HepG2 (cell line): Measurements from ENCODE around the gene CTSZ. TPM values are rescaled to one million over a fixed set of nuclear protein-coding genes. Genes with fewer than 3 reads are reported as not detected.

Experiments
- ATF7 ChIP-seq, 2 experiments: fragments of 450-650 bp in 1 of 2; sonication (generic) in 1 of 2; formaldehyde crosslinking in 1 of 2; IDR thresholded peaks; 2 replicates each; pipeline versions ENCODE4 v1.4.0 to v1.6.1; 2016 to 2020; ENCODE audit warnings: antibody characterized with exemption in 1 of 2, mild to moderate bottlenecking in 1 of 2, missing genetic modification reagents in 1 of 2
- BCL6 ChIP-seq: IDR thresholded peaks from 2 replicates; pipeline ENCODE4 v1.6.1; 2016; ENCODE audit warnings: missing genetic modification reagents, missing compliant biosample characterization
- CEBPG ChIP-seq: IDR thresholded peaks from 2 replicates; pipeline ENCODE4 v1.6.1; 2016
- EP300 ChIP-seq, 3 experiments: sonication (generic) in 1 of 3; formaldehyde crosslinking in 1 of 3; IDR thresholded peaks; 2 replicates each; pipeline versions ENCODE4 v1.5.1 to v1.6.1; 2011 to 2020; ENCODE audit warnings: low read depth in 2 of 3, low read length in 2 of 3, borderline replicate concordance in 1 of 3, improper control_type of control experiment in 1 of 3, mild to moderate bottlenecking in 1 of 3, missing genetic modification reagents in 1 of 3, moderate library complexity in 1 of 3
- FOXA1 ChIP-seq, 2 experiments: fragments of 450-650 bp in 1 of 2; sonication (generic) in 1 of 2; formaldehyde crosslinking in 1 of 2; IDR thresholded peaks; 2 replicates each; pipeline versions ENCODE4 v1.4.0 to v1.6.1; 2016 to 2020; ENCODE audit warnings: missing genetic modification reagents in 1 of 2
- FOXA3 ChIP-seq: IDR thresholded peaks from 2 replicates; pipeline ENCODE4 v1.6.1; 2016; ENCODE audit warnings: missing genetic modification reagents, missing compliant biosample characterization
- FOXP1 ChIP-seq, 2 experiments: fragments of 450-650 bp in 1 of 2; IDR thresholded peaks; 2 replicates each; pipeline ENCODE4 v1.6.1; 2017 to 2018; ENCODE audit warnings: antibody characterized with exemption in 1 of 2
- GABPA ChIP-seq, 2 experiments: IDR thresholded peaks; 2 replicates each; pipeline ENCODE4 v1.6.1; 2011 to 2016; ENCODE audit warnings: low read depth in 2 of 2, low read length in 1 of 2, missing biosample characterization in 1 of 2, missing genetic modification characterization in 1 of 2
- GATAD2A ChIP-seq: IDR thresholded peaks from 2 replicates; pipeline ENCODE4 v1.6.1; 2016
- HMG20A ChIP-seq: IDR thresholded peaks from 2 replicates; pipeline ENCODE4 v1.6.1; 2016; ENCODE audit warnings: borderline replicate concordance
- LCORL ChIP-seq, 2 experiments: fragments of 450-650 bp in 1 of 2; sonication (generic) in 1 of 2; formaldehyde crosslinking in 1 of 2; IDR thresholded peaks; 2 replicates each; pipeline versions ENCODE4 v1.5.0 to v1.6.1; 2017 to 2020; ENCODE audit warnings: antibody characterized with exemption in 1 of 2, missing genetic modification reagents in 1 of 2
- PAWR ChIP-seq: sonication (generic); formaldehyde crosslinking; IDR thresholded peaks from 2 replicates; pipeline ENCODE4 v1.4.0; 2020; ENCODE audit warnings: missing genetic modification reagents, mild to moderate bottlenecking, borderline replicate concordance
- PITX1 ChIP-seq: sonication (generic); formaldehyde crosslinking; IDR thresholded peaks from 2 replicates; pipeline ENCODE4 v1.5.1; 2020; ENCODE audit warnings: mild to moderate bottlenecking, missing genetic modification reagents
- RORA ChIP-seq: sonication (generic); formaldehyde crosslinking; IDR thresholded peaks from 2 replicates; pipeline ENCODE4 v1.5.0; 2020; ENCODE audit warnings: mild to moderate bottlenecking, missing genetic modification reagents, moderate library complexity
- SMC3 ChIP-seq: IDR thresholded peaks from 2 replicates; pipeline ENCODE4 v1.6.1; 2011; ENCODE audit warnings: low read length, improper control_type of control experiment
- SOX13 ChIP-seq, 3 experiments: fragments of 450-650 bp in 1 of 3; sonication (generic) in 1 of 3; formaldehyde crosslinking in 1 of 3; IDR thresholded peaks in 2 of 3; conservative IDR thresholded peaks in 1 of 3; 2 replicates each; pipeline versions ENCODE4 v1.5.0 to v1.6.1; 2016 to 2020; ENCODE audit warnings: antibody characterized with exemption in 1 of 3, mild to moderate bottlenecking in 1 of 3, missing compliant biosample characterization in 1 of 3, missing genetic modification reagents in 1 of 3, moderate library complexity in 1 of 3
- SRSF9 ChIP-seq: fragments of 200-400 bp; formaldehyde crosslinking; IDR thresholded peaks from 2 replicates; pipeline ENCODE4 v1.6.1; 2018; ENCODE audit warnings: borderline replicate concordance, mild to moderate bottlenecking, low read depth, low read length; ENCODE audit not compliant: insufficient read depth, poor library complexity, severe bottlenecking
- TEAD3 ChIP-seq: optimal IDR thresholded peaks from 2 replicates; pipeline ENCODE3; 2016; ENCODE audit warnings: borderline replicate concordance
- THAP11 ChIP-seq: IDR thresholded peaks from 2 replicates; pipeline ENCODE4 v1.6.1; 2016; ENCODE audit warnings: missing biosample characterization, missing genetic modification reagents
- TMF1 ChIP-seq: sonication (generic); formaldehyde crosslinking; IDR thresholded peaks from 2 replicates; pipeline ENCODE4 v1.8.1; 2022; ENCODE audit warnings: low read depth, missing genetic modification reagents
- ZBTB20 ChIP-seq: sonication (generic); formaldehyde crosslinking; IDR thresholded peaks from 2 replicates; pipeline ENCODE4 v1.8.1; 2023; ENCODE audit warnings: missing genetic modification reagents, low read depth, mild to moderate bottlenecking, borderline replicate concordance
- ZBTB44 ChIP-seq: sonication (generic); formaldehyde crosslinking; IDR thresholded peaks from 2 replicates; pipeline ENCODE4 v1.4.0; 2020; ENCODE audit warnings: missing genetic modification reagents
- ZNF331 ChIP-seq: sonication (generic); formaldehyde crosslinking; IDR thresholded peaks from 2 replicates; pipeline ENCODE4 v1.4.0; 2020; ENCODE audit warnings: missing genetic modification reagents
- ZNF343 ChIP-seq: sonication (generic); formaldehyde crosslinking; IDR thresholded peaks from 2 replicates; pipeline ENCODE4 v1.4.0; 2020; ENCODE audit warnings: mild to moderate bottlenecking, missing genetic modification reagents
- ZNF503 ChIP-seq: sonication (generic); formaldehyde crosslinking; IDR thresholded peaks from 2 replicates; pipeline ENCODE4 v1.4.0; 2020; ENCODE audit warnings: missing genetic modification reagents
- ZNF549 ChIP-seq: sonication (generic); formaldehyde crosslinking; IDR thresholded peaks from 2 replicates; pipeline ENCODE4 v1.5.0; 2020; ENCODE audit warnings: missing genetic modification reagents
- polyA plus RNA-seq, 8 experiments: library from polyadenylated mRNA; depleted of rRNA in 3 of 8; stranded (reverse) in 7 of 8; unstranded in 1 of 8; fragments of >200 nt; fragmentation: Illumina TruSeq in 4 of 8; extraction: Trizol in 4 of 8; gene quantifications; 2 replicates each; pipeline versions ENCODE4 v1.2.1 to v1.2.3, GENCODE V29; 2011 to 2016; ENCODE audit warnings: low read depth in 4 of 8, missing spikeins in 1 of 8, mixed read lengths in 1 of 8; ENCODE audit not compliant: insufficient read depth in 1 of 8
- total RNA-seq, 5 experiments: library from RNA; depleted of rRNA; stranded (reverse); fragments of >200 nt; fragmentation: Illumina TruSeq; extraction: Trizol; gene quantifications; 2 replicates each; pipeline ENCODE4 v1.2.3, GENCODE V29; 2016; ENCODE audit warnings: low read depth in 1 of 5

Gene CTSZ
- total and polyA plus RNA-seq, 2 of the 13 experiments (the other 11 are each of a cell fraction or from before 2014, with no cell fraction given) = 0.33 TPM; not detected in 1

GRCh38 chr20:58956078-58956477, 51.0 kb downstream of the CTSZ start (continued):
- TF ChIP-seq GABPA (IDR thresholded peaks at IDR 0.05; ENCODE audit: low read depth, low read length) = no peak
- TF ChIP-seq GABPA (CRISPR knock-in tag; IDR thresholded peaks at IDR 0.05; ENCODE audit: low read depth) = no peak
- peak; percentile 96 for TF ChIP-seq CEBPG (CRISPR knock-in tag)
- TF ChIP-seq ZNF343 (CRISPR knock-in tag) = no peak
- TF ChIP-seq EP300 (IDR thresholded peaks at IDR 0.05; ENCODE audit: low read depth in 2 of 2, low read length in 2 of 2) = 0 out of 4 replicates have a peak, but pooled peaks of 1 of the 2 experiments have one; percentile 15
- no peak for TF ChIP-seq EP300 (CRISPR knock-in tag; IDR thresholded peaks at IDR 0.05; ENCODE audit: borderline replicate concordance)
- TF ChIP-seq PITX1 (CRISPR knock-in tag) = no peak
- TF ChIP-seq ATF7 (IDR thresholded peaks at IDR 0.05) = 0 out of 2 replicates have a peak, but pooled peaks have one; percentile 17
- TF ChIP-seq ATF7 (CRISPR knock-in tag; IDR thresholded peaks at IDR 0.05) = no peak
- TF ChIP-seq GATAD2A = peak; percentile 65
- TF ChIP-seq THAP11 (CRISPR knock-in tag) = peak; percentile 44; the same call in 1 of the 2 replicates
- TF ChIP-seq HMG20A (CRISPR knock-in tag) = peak; percentile 43; the same call in 1 of the 2 replicates
- peak; percentile 17 for TF ChIP-seq TEAD3 (CRISPR knock-in tag)
- TF ChIP-seq FOXA1 (IDR thresholded peaks at IDR 0.05) = no peak
- TF ChIP-seq FOXA1 (CRISPR knock-in tag; IDR thresholded peaks at IDR 0.05) = peak; percentile 70
- peak; percentile 35; the same call in 1 of the 2 replicates for TF ChIP-seq SMC3
- TF ChIP-seq ZNF331 (CRISPR knock-in tag) = 0 out of 2 replicates have a peak, but pooled peaks have one; percentile 13
- TF ChIP-seq ZNF549 (CRISPR knock-in tag) = no peak
- peak; percentile 82 for TF ChIP-seq FOXA3 (CRISPR knock-in tag)
- no peak for TF ChIP-seq ZNF503 (CRISPR knock-in tag)
- TF ChIP-seq SRSF9 = no peak
- 0 out of 2 replicates have a peak, but pooled peaks have one; percentile 4 for TF ChIP-seq LCORL (IDR thresholded peaks at IDR 0.05)
- TF ChIP-seq LCORL (CRISPR knock-in tag; IDR thresholded peaks at IDR 0.05) = no peak
- TF ChIP-seq BCL6 (CRISPR knock-in tag) = peak; percentile 52; the same call in 1 of the 2 replicates
- TF ChIP-seq SOX13 (IDR thresholded peaks at IDR 0.05) = no peak
- peak in 1 of 2 experiments; percentile 9; a peak in 1 of 4 replicates for TF ChIP-seq SOX13 (CRISPR knock-in tag; conservative IDR thresholded peaks at IDR 0.05 in 1 of 2, IDR thresholded peaks at IDR 0.05 in 1 of 2)
- TF ChIP-seq ZBTB20 (CRISPR knock-in tag) = peak; percentile 93
- TF ChIP-seq TMF1 (CRISPR knock-in tag) = no peak
- TF ChIP-seq PAWR (CRISPR knock-in tag) = no peak
- no peak for TF ChIP-seq RORA (CRISPR knock-in tag)
- TF ChIP-seq ZBTB44 (CRISPR knock-in tag) = no peak
- TF ChIP-seq FOXP1 (IDR thresholded peaks at IDR 0.05) = no peak
- peak; percentile 37; the same call in 1 of the 2 replicates for TF ChIP-seq FOXP1 (CRISPR knock-in tag; IDR thresholded peaks at IDR 0.05)
